Erythroblast (primary cell): ENCODE measurements around the gene GJC1.

Source experiments
- GATA1 ChIP-seq: IDR thresholded peaks from 2 replicates; pipeline ENCODE4 v1.6.1; 2011; ENCODE audit warnings: low read depth, mild to moderate bottlenecking, control low read depth, low read length, moderate library complexity
- POLR2A ChIP-seq: IDR thresholded peaks from 2 replicates; pipeline ENCODE4 v1.6.1; 2011; ENCODE audit warnings: mild to moderate bottlenecking, low read length

GRCh38 chr17:44867841-44868240 lies 37.8 kb upstream of the GJC1 start:
- TF ChIP-seq POLR2A: no peak
- TF ChIP-seq GATA1: no peak
